Aorta (tissue), 5 donors: ENCODE measurements around the gene TBC1D22A. TPM values are rescaled to one million over a fixed set of nuclear protein-coding genes. Genes with fewer than 3 reads are reported as not detected.

Experiments
- ATAC-seq: fragments of 200-7000 bp; cut with Tn5 transposase; one replicate; pipeline ENCODE4 v1.9.1; 2022; ENCODE audit warnings: moderate library complexity; ENCODE audit not compliant: low FRiP score
- DNase-seq, 2 donors: peaks; one replicate each; pipeline ENCODE4 v3.0.0-alpha.2; 2020
- H3K27ac ChIP-seq, 2 donors: one replicate each; pipeline ENCODE4 v1.5.1; 2013; ENCODE audit warnings: low read length in 2 of 2, mild to moderate bottlenecking in 2 of 2, moderate library complexity in 2 of 2, control low read depth in 1 of 2, inconsistent platforms in 1 of 2, low read depth in 1 of 2
- H3K27me3 ChIP-seq, 2 donors: one replicate each; pipeline ENCODE4 v1.6.1; 2013; ENCODE audit warnings: control low read depth in 1 of 2, low read length in 1 of 2, mild to moderate bottlenecking in 1 of 2, moderate library complexity in 1 of 2; ENCODE audit not compliant: insufficient read depth in 2 of 2, control insufficient read depth in 1 of 2
- H3K36me3 ChIP-seq, 2 donors: one replicate each; pipeline ENCODE4 v1.6.1; 2013; ENCODE audit warnings: control low read depth in 1 of 2, low read length in 1 of 2, mild to moderate bottlenecking in 1 of 2; ENCODE audit not compliant: insufficient read depth in 2 of 2, control insufficient read depth in 1 of 2
- H3K4me1 ChIP-seq, 2 donors: one replicate each; pipeline ENCODE4 v1.6.1; 2013; ENCODE audit warnings: low read length in 2 of 2, control low read depth in 1 of 2, mild to moderate bottlenecking in 1 of 2, moderate library complexity in 1 of 2; ENCODE audit not compliant: insufficient read depth in 2 of 2, control insufficient read depth in 1 of 2
- H3K4me3 ChIP-seq, 2 donors: one replicate each; pipeline ENCODE4 v1.5.1; 2013; ENCODE audit warnings: low read length in 2 of 2, control low read depth in 1 of 2, mild to moderate bottlenecking in 1 of 2
- H3K9me3 ChIP-seq: one replicate; pipeline ENCODE4 v1.6.1; 2013; ENCODE audit warnings: mild to moderate bottlenecking, low read length; ENCODE audit not compliant: control insufficient read depth
- WGBS, 2 donors: extraction: QIAGEN DNeasy Blood & Tissue Kit; methylation state at CpG; one replicate each; pipeline ENCODE4 v1.1.7; 2013; 5-methylcytosine and 5-hydroxymethylcytosine counted together
- intact Hi-C, 2 donors: fragments of 100-400 bp; cut with DNase I; formaldehyde crosslinking; loops; one replicate each; pipeline versions ENCODE4 v1.14.2 to v1.15.0; 2022
- polyA plus RNA-seq, 2 donors: library from polyadenylated mRNA; stranded (reverse); fragments of 200-250 nt; gene quantifications; one replicate each; pipeline ENCODE4 v1.2.3, GENCODE V29; 2013
- total RNA-seq, 2 donors: library from RNA; stranded (reverse); fragmentation: NEBNext Ultra II Directional; extraction: Animal tissue kit (Norgen Biotek cat#: 25700); gene quantifications; one replicate each; pipeline ENCODE4 v1.2.1, GENCODE V29; 2021
- donor health status: healthy with polysubstance abuse.
- donor health status: Bipolar disorder and iron deficiency.
- donor health status: DM: no; HTN: no; CAD: no.
- donor health status: DM: no; HTN: no; CAD: no.
- donor health status: DM: yes; HTN: yes; CAD: no.

The TBC1D22A gene
- total and polyA plus RNA-seq, 4 donors, result 10.8 to 37.1 (median 17.9) TPM

- H3K27me3 ChIP-seq, result no peaks in the 10 kb centered on the region
- 94 to 100% methylated on average over 2 of the region's 2 CpGs for WGBS, 2 donors
- intact Hi-C loops, result no loop called here
- DNase-seq, result no peak
- no peak overlapping the region for H3K27ac ChIP-seq
- no peaks in the 10 kb centered on the region for H3K9me3 ChIP-seq
- ATAC-seq, result no peak
- no peaks in the 10 kb centered on the region for H3K4me1 ChIP-seq
- no peaks in the 10 kb centered on the region for H3K36me3 ChIP-seq
- H3K4me3 ChIP-seq, result no peak overlapping the region
Measured at GRCh38 chr22:47142427-47143046, 380.1 kb downstream of the TBC1D22A start.

- DNase-seq, result no peak
- no peaks in the 10 kb centered on the region for H3K4me1 ChIP-seq
- ATAC-seq, result no peak
- intact Hi-C loops, result no loop called here
- 88 to 92% methylated on average over 16 of the region's 16 CpGs for WGBS, 2 donors
- H3K9me3 ChIP-seq, result no peaks in the 10 kb centered on the region
- no peak overlapping the region for H3K27ac ChIP-seq
- no peaks in the 10 kb centered on the region for H3K27me3 ChIP-seq
- no peak overlapping the region for H3K4me3 ChIP-seq
- H3K36me3 ChIP-seq, result no peaks in the 10 kb centered on the region
Measured at GRCh38 chr22:47143249-47143938, 380.9 kb downstream of the TBC1D22A start.

- no peak for ATAC-seq
- intact Hi-C loops, result no loop called here
- no peak for DNase-seq
- no peaks in the 10 kb centered on the region for H3K4me1 ChIP-seq
- no peak overlapping the region for H3K27ac ChIP-seq
- H3K9me3 ChIP-seq, result no peaks in the 10 kb centered on the region
- H3K36me3 ChIP-seq, result no peaks in the 10 kb centered on the region
- H3K4me3 ChIP-seq, result no peak overlapping the region
- H3K27me3 ChIP-seq, result no peaks in the 10 kb centered on the region
- WGBS, 2 donors, result 95 to 97% methylated on average over 23 to 24 of the region's 24 CpGs
Measured at GRCh38 chr22:47144076-47144765, 381.8 kb downstream of the TBC1D22A start.

GRCh38 chr22:47144791-47145425 lies 382.5 kb downstream of the TBC1D22A start:
- H3K27ac ChIP-seq, result no peak overlapping the region
- H3K27me3 ChIP-seq, result no peaks in the 10 kb centered on the region
- no peak for ATAC-seq
- 91% methylated on average over 19 to 20 of the region's 21 CpGs for WGBS, 2 donors
- no peaks in the 10 kb centered on the region for H3K36me3 ChIP-seq
- intact Hi-C loops, result no loop called here
- no peaks in the 10 kb centered on the region for H3K4me1 ChIP-seq
- H3K4me3 ChIP-seq, result no peak overlapping the region
- no peak for DNase-seq
- no peaks in the 10 kb centered on the region for H3K9me3 ChIP-seq

- intact Hi-C loops, result no loop called here
- ATAC-seq (no peak), DNase-seq (no peak)
- Histone ChIP-seq H3K27ac (no peak overlapping the region), H3K36me3 (no peaks in the 10 kb centered on the region), H3K27me3 (no peaks in the 10 kb centered on the region), H3K4me3 (no peak overlapping the region), H3K4me1 (no peaks in the 10 kb centered on the region), H3K9me3 (no peaks in the 10 kb centered on the region)
- WGBS, 2 donors, result 97 to 98% methylated on average over 20 of the region's 20 CpGs
Measured at GRCh38 chr22:47145883-47146282, 383.4 kb downstream of the TBC1D22A start.

- no peak for ATAC-seq
- Histone ChIP-seq H3K4me3 (no peak overlapping the region), H3K4me1 (no peaks in the 10 kb centered on the region), H3K9me3 (no peaks in the 10 kb centered on the region), H3K27ac (no peak overlapping the region), H3K27me3 (no peaks in the 10 kb centered on the region), H3K36me3 (no peaks in the 10 kb centered on the region)
- intact Hi-C loops, result no loop called here
- WGBS, 2 donors, result 92 to 93% methylated on average over 11 of the region's 11 CpGs
- DNase-seq, result no peak
Measured at GRCh38 chr22:47146391-47146790, 383.9 kb downstream of the TBC1D22A start.

GRCh38 chr22:47146941-47147340 lies 384.5 kb downstream of the TBC1D22A start:
- no peak for ATAC-seq
- 95% methylated on average over 16 of the region's 16 CpGs for WGBS, 2 donors

GRCh38 chr22:47147572-47147971 lies 385.1 kb downstream of the TBC1D22A start:
- intact Hi-C loops, result no loop called here
- ATAC-seq, result no peak
- 95% methylated on average over 13 of the region's 13 CpGs for WGBS, 2 donors

More at GRCh38 chr22:47146941-47147340, 384.5 kb downstream of the TBC1D22A start:
- intact Hi-C loops, result no loop called here
- no peak for DNase-seq
- Histone ChIP-seq H3K9me3 (no peaks in the 10 kb centered on the region), H3K27me3 (no peaks in the 10 kb centered on the region), H3K4me1 (no peaks in the 10 kb centered on the region), H3K27ac (no peak overlapping the region), H3K4me3 (no peak overlapping the region), H3K36me3 (no peaks in the 10 kb centered on the region)

More at GRCh38 chr22:47147572-47147971, 385.1 kb downstream of the TBC1D22A start:
- Histone ChIP-seq H3K27me3 (no peaks in the 10 kb centered on the region), H3K4me3 (no peak overlapping the region), H3K9me3 (no peaks in the 10 kb centered on the region), H3K36me3 (no peaks in the 10 kb centered on the region), H3K4me1 (no peaks in the 10 kb centered on the region), H3K27ac (no peak overlapping the region)
- DNase-seq, result no peak
